Measurements from ENCODE around the gene XKR8.
"Not testable (repeated sequence)": the region's sequence is repeated elsewhere in the genome, so short reads cannot be mapped to it uniquely, and the experiment has no call there.

The XKR8 gene

DNA sequence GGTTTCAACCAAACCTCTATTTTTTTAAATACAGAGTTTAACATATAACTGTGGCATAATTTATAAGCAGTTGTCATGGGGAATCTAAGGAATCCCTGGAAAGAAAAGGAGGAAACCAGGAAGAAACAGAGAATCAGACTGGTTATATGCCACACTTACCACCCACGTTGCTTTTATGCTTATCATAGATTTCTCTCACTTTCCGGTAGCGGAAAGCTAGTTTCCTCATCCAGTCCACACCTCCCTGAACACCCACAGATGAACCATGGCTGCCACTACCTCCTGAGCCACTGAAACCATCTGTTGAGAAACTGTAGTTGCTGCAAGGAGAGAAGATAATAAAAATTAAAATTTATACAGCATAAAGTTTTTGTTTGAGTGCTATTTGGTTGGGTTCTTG, 33.5 kb downstream of the XKR8 start:
- DNase-seq = peak; percentile 29

DNA sequence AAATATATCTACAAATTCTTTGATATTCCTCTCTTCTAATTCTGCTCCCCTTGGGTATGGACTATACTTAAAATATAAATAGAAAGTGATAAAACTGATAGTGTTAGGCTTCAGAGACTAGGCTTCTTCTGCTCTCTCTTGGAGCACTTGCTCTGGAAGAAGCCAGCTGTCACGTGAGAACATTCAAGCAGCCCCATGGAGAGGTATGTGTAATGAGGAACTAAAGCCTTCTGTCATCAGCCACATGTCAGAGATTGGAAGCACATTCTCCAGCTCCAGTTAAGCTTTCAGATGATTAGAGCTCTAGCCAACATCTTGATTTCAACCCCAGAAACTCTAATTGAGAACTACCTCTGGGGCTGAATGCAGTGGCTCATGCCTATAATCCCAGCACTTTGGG, 34.3 kb downstream of the XKR8 start:
- no peak for DNase-seq

DNA sequence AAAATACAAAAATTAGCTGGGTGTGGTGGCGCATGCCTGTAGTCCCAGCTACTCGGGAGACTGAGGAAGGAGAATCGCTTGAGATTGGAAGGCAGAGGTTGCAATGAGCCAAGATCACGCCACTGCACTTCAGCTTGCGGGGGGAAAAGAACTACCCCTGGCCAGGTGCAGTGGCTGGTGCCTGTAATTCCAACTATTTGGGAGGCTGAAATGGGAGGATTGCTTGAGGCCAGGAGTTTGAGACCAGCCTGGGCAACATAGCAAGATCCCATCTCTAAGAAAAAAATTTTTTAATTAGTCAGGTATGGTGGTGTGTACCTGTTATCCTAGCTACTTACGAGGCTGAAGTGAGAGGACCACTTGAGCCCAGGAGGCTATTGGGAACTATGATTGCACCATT, 34.8 kb downstream of the XKR8 start:
- DNase-seq = not testable (repeated sequence)

DNA sequence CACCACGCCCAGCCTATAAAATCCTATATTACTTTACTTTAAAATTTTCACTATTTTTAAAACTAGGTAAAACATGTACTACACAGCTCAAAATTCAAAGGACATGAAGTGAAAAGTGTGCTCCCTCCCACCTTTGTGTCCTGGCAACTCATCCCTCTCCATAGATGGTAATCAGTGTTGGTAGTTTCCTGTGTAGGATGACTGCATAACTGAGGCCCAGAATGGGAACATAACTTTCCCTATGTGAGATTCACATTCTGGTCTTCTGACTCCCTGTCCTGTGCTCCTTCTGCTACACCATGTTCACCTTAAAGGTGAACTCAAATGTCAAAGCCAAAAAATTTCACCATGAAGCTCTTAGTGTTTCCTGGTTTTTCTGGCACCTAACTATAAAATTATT, 39.3 kb downstream of the XKR8 start:
- DNase-seq = no peak

DNA sequence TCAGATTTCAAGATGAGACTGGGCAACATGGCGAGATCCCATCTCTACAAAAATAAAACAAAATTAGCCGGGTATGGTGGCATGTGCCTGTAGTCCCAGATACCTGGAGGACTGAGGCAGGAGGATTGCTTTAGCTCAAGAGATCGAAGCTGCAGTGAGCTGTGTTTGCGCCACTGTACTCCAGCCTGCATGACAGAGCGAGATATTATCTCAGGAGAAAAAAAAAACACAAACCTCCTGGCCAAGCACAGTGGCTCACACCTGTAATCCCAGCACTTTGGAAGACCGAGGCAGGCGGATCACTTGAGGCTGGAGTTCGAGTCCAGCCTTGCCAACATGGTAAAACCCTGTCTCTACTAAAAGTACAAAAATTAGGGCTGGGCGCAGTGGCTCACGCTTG, 42.8 kb downstream of the XKR8 start:
- no peak for DNase-seq

DNA sequence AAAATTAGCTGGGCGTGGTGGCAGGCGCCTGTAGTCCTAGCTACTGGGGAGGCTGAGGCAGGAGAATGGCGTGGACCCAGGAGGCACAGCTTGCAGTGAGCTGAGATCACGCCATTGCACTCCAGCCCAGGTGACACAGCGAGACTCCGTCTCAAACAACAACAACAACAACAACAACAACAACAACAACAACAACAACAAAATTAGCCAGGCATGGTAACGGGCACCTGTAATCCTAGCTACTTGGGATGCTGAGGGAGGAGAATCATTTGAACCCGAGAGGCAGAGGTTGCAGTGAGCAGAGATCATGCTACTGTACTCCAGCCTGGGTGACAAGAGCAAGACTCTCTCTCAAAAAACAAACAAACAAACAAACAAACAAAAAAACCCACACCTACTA, 43.3 kb downstream of the XKR8 start:
- DNase-seq = not testable (repeated sequence)

DNA sequence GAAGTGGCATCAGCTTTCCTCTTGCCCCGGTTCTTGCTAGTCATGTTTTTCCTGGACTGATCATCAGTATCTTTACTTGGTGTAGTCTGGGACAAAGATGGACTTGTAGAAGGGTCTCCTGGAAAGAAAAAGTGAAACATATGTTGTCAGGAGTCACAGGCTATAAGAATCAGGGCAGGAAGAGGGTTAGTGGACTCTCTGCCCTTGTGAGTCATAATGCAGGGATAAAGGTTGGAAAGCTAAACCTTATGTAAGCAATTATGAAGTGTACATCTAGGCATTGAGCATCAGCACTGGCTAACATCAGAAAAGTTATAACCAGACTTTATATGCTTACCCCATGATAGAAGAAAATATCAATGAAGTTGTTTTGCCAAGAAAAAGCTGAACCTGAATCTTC, 51.2 kb downstream of the XKR8 start:
- DNase-seq = no peak
